ENCODE results near the gene FBXW8. TPM values are rescaled to one million over a fixed set of nuclear protein-coding genes. Genes with fewer than 3 reads are reported as not detected.

Gene FBXW8
- total RNA-seq, 2 experiments from 2014 or later, result 7.0 to 8.5 TPM

GRCh38 chr12:116975779-116976393, 65.1 kb downstream of the FBXW8 start:
- H3K9me3 Mint-ChIP-seq, result no peaks in the 10 kb centered on the region
- ChIA-PET CTCF (no interaction called here), POLR2A (no interaction called here)
- DNase-seq (no peak), ATAC-seq (no peak)
- no peak overlapping the region for H3K4me3 Mint-ChIP-seq
- no peak overlapping the region for H3K27ac Mint-ChIP-seq
- no peaks in the 10 kb centered on the region for H3K27me3 Mint-ChIP-seq
- intact Hi-C loops (cut with micrococcal nuclease), result no loop called here
- H3K36me3 Mint-ChIP-seq (ENCODE audit: low read depth), result peaks cover 6% of the 10 kb centered on the region
- TF ChIP-seq CTCF (IDR thresholded peaks at IDR 0.05), result no peak
- no peaks in the 10 kb centered on the region for H3K4me1 Mint-ChIP-seq (ENCODE audit: low read depth)

GRCh38 chr12:116977465-116978380, 67.0 kb downstream of the FBXW8 start:
- POLR2A ChIA-PET, result no interaction called here
- DNase-seq (no peak), ATAC-seq (no peak)
- H3K4me1 Mint-ChIP-seq (ENCODE audit: low read depth), result no peaks in the 10 kb centered on the region
- no peaks in the 10 kb centered on the region for H3K9me3 Mint-ChIP-seq
- no peak for TF ChIP-seq CTCF (IDR thresholded peaks at IDR 0.05)
- H3K4me3 Mint-ChIP-seq, result no peak overlapping the region
- no peaks in the 10 kb centered on the region for H3K27me3 Mint-ChIP-seq
- intact Hi-C loops (cut with micrococcal nuclease), result no loop called here
- H3K36me3 Mint-ChIP-seq (ENCODE audit: low read depth), result peaks cover 6% of the 10 kb centered on the region
- no peak overlapping the region for H3K27ac Mint-ChIP-seq
- CTCF ChIA-PET, result interaction anchor here (1.1 to 1.7 kb wide), 3 partner anchors 14 to 274 kb away, joined by 3 to 4 read pairs (median 3); no protein-coding TSS in a partner anchor

GRCh38 chr12:116978791-116979508, 68.2 kb downstream of the FBXW8 start:
- no peaks in the 10 kb centered on the region for H3K4me1 Mint-ChIP-seq (ENCODE audit: low read depth)
- CTCF ChIA-PET, result interaction anchor here (1.1 to 1.7 kb wide), 4 partner anchors 13 to 275 kb away, joined by 3 to 4 read pairs (median 3); no protein-coding TSS in a partner anchor
- POLR2A ChIA-PET, result no interaction called here
- no peak for ATAC-seq
- no peak for TF ChIP-seq CTCF (IDR thresholded peaks at IDR 0.05)
- H3K4me3 Mint-ChIP-seq, result no peak overlapping the region
- intact Hi-C loops (cut with micrococcal nuclease), result no loop called here
- H3K36me3 Mint-ChIP-seq (ENCODE audit: low read depth), result no peaks in the 10 kb centered on the region
- H3K9me3 Mint-ChIP-seq, result no peaks in the 10 kb centered on the region
- no peaks in the 10 kb centered on the region for H3K27me3 Mint-ChIP-seq
- H3K27ac Mint-ChIP-seq, result no peak overlapping the region
- DNase-seq, result no peak

GRCh38 chr12:116980083-116980482, 69.3 kb downstream of the FBXW8 start:
- no peak overlapping the region for H3K27ac Mint-ChIP-seq
- ChIA-PET CTCF (interaction anchor here (1.2 kb wide), 1 partner anchor 139 kb away, joined by 3 read pairs; no protein-coding TSS in a partner anchor), POLR2A (no interaction called here)
- ATAC-seq, result no peak
- no peaks in the 10 kb centered on the region for H3K27me3 Mint-ChIP-seq
- no peak overlapping the region for H3K4me3 Mint-ChIP-seq
- DNase-seq, result no peak
- H3K36me3 Mint-ChIP-seq (ENCODE audit: low read depth), result no peaks in the 10 kb centered on the region
- TF ChIP-seq CTCF (IDR thresholded peaks at IDR 0.05), result no peak
- H3K4me1 Mint-ChIP-seq (ENCODE audit: low read depth), result no peaks in the 10 kb centered on the region
- H3K9me3 Mint-ChIP-seq, result no peaks in the 10 kb centered on the region
- intact Hi-C loops (cut with micrococcal nuclease), result no loop called here
